CD4-positive, alpha-beta T cell treated with Interleukin-6 at 100 ng/mL for 8 hours (primary cell): ENCODE measurements around the gene UXT.
A peak's percentile ranks its signal among the peaks of the same experiment; 100 is the strongest.

Source experiments
- DNase-seq: peaks from one replicate; pipeline ENCODE4 v3.0.0-alpha.2; 2020; ENCODE audit warnings: mixed read lengths, low spot score

The UXT gene

GRCh38 chrX:47649271-47649670 lies 9.7 kb downstream of the UXT start:
- DNase-seq, result no peak

- no peak for DNase-seq
These were observed 10.6 kb downstream of the UXT start for GRCh38 chrX:47648376-47648775.

- no peak for DNase-seq
These were observed 12.3 kb downstream of the UXT start for GRCh38 chrX:47646636-47647035.

GRCh38 chrX:47645530-47645929 lies 13.4 kb downstream of the UXT start:
- DNase-seq, result no peak

GRCh38 chrX:47644557-47645091 lies 14.4 kb downstream of the UXT start:
- peak; percentile 18 for DNase-seq

GRCh38 chrX:47643926-47644325 lies 15.1 kb downstream of the UXT start:
- no peak for DNase-seq

- DNase-seq, result no peak
These were observed 20.2 kb downstream of the UXT start for GRCh38 chrX:47638816-47639215.

- peak; percentile 42 for DNase-seq
These were observed 21.3 kb downstream of the UXT start for GRCh38 chrX:47637546-47638195.

GRCh38 chrX:47634871-47635575 lies 24.0 kb downstream of the UXT start:
- DNase-seq, result no peak

- DNase-seq, result no peak
These were observed 25.0 kb downstream of the UXT start for GRCh38 chrX:47633689-47634590.

- no peak for DNase-seq
These were observed 26.3 kb downstream of the UXT start for GRCh38 chrX:47632666-47633065.

GRCh38 chrX:47631676-47632075 lies 27.3 kb downstream of the UXT start:
- no peak for DNase-seq

- DNase-seq, result peak; percentile 28
These were observed 29.4 kb downstream of the UXT start, which contains the start of gene CFP for GRCh38 chrX:47629419-47630200. Gene CFP (minus strand): TSS chrX:47629930. CDS start chrX:47629844, 86 bp downstream.

GRCh38 chrX:47628982-47629381 lies 30.0 kb downstream of the UXT start:
- peak; percentile 29 for DNase-seq

- no peak for DNase-seq
These were observed 33.6 kb downstream of the UXT start for GRCh38 chrX:47625365-47625764.

- peak; percentile 42 for DNase-seq
These were observed 35.4 kb downstream of the UXT start for GRCh38 chrX:47623540-47624027.

GRCh38 chrX:47621851-47622250 lies 37.1 kb downstream of the UXT start:
- DNase-seq, result no peak

- no peak for DNase-seq
These were observed 38.7 kb downstream of the UXT start for GRCh38 chrX:47620303-47620685.

- peak; percentile 69 for DNase-seq
These were observed 39.3 kb downstream of the UXT start, which contains the start of gene SYN1 for GRCh38 chrX:47619486-47620302. Gene SYN1 (minus strand): TSS chrX:47619857. CDS start chrX:47619728, 129 bp downstream.

GRCh38 chrX:47618923-47619485 lies 40.0 kb downstream of the UXT start:
- no peak for DNase-seq
